ENCODE data around the gene PGLYRP2. TPM values are rescaled to one million over a fixed set of nuclear protein-coding genes. Genes with fewer than 3 reads are reported as not detected.

The PGLYRP2 gene
- total and polyA plus RNA-seq, 12 donors, result not detected

GRCh38 chr19:15453906-15454860 lies 25.1 kb downstream of the PGLYRP2 start:
- Histone ChIP-seq H3K27ac (no peak overlapping the region), H3K4me3 (no peak overlapping the region), H3K36me3 (replicated peaks in 1 of 2) (no peaks in the 10 kb centered on the region), H3K4me1 (replicated peaks in 1 of 2) (peaks cover 2 to 7% of the 10 kb centered on the region in 2 donors), H3K9me3 (replicated peaks in 1 of 3) (no peaks in the 10 kb centered on the region), H3K27me3 (peaks cover 21% of the 10 kb centered on the region)
- 70 to 84% (median 77%) methylated on average over 8 to 17 of the region's 17 CpGs for WGBS, 4 donors
- TF ChIP-seq POLR2A (IDR thresholded peaks at IDR 0.05) (no peak), CTCF (IDR thresholded peaks at IDR 0.05) (peak in 1 of 6 experiments; percentile 2)
- peak in 2 of 7 donors; percentile 18 to 48 for DNase-seq
- intact Hi-C loops (cut with DNase I), result loop anchor here (5.0 to 10.0 kb wide), 2 partner anchors 101 to 103 kb away; no protein-coding TSS in a partner anchor

- Histone ChIP-seq H3K4me3 (peak overlapping the region in 2 of 4 donors; percentile 38 to 61), H3K9me3 (replicated peaks in 1 of 3) (no peaks in the 10 kb centered on the region), H3K4me1 (replicated peaks in 1 of 2) (peaks cover 7 to 10% of the 10 kb centered on the region in 2 donors), H3K36me3 (replicated peaks in 1 of 2) (no peaks in the 10 kb centered on the region), H3K27me3 (peaks cover 21% of the 10 kb centered on the region), H3K27ac (peak overlapping the region in 4 of 5 donors; percentile 66 to 87 (median 86))
- DNase-seq, result peak; percentile 41 to 67 (median 57)
- intact Hi-C loops (cut with DNase I), result loop anchor here (5.0 to 10.0 kb wide), 2 partner anchors 102 to 104 kb away; no protein-coding TSS in a partner anchor
- TF ChIP-seq CTCF (IDR thresholded peaks at IDR 0.05), result peak in 5 of 6 experiments; percentile 21 to 50 (median 41)
- TF ChIP-seq POLR2A (IDR thresholded peaks at IDR 0.05), result no peak
- 3 to 24% (median 19%) methylated on average over 17 to 44 of the region's 44 CpGs for WGBS, 4 donors
These were observed 26.2 kb downstream of the PGLYRP2 start for GRCh38 chr19:15453091-15453578.

- TF ChIP-seq POLR2A (IDR thresholded peaks at IDR 0.05) (peak; percentile 80 to 94), CTCF (IDR thresholded peaks at IDR 0.05) (no peak)
These were observed 26.9 kb downstream of the PGLYRP2 start for GRCh38 chr19:15452111-15453047.

More at GRCh38 chr19:15452111-15453047, 26.9 kb downstream of the PGLYRP2 start:
- WGBS, 4 donors, result 23 to 33% (median 27%) methylated on average over 12 to 37 of the region's 37 CpGs
- no peaks in the 10 kb centered on the region for H3K9me3 ChIP-seq (replicated peaks in 1 of 3)
- H3K36me3 ChIP-seq (replicated peaks in 1 of 2), result no peaks in the 10 kb centered on the region
- H3K4me1 ChIP-seq (replicated peaks in 1 of 2), result peaks cover 7 to 10% of the 10 kb centered on the region in 2 donors
- H3K27ac ChIP-seq, result peak overlapping the region in 4 of 5 donors; percentile 66 to 87 (median 86)
- peak overlapping the region in 2 of 4 donors; percentile 38 to 61 for H3K4me3 ChIP-seq
- peaks cover 17% of the 10 kb centered on the region for H3K27me3 ChIP-seq
- intact Hi-C loops (cut with DNase I), result loop anchor here (5.0 to 10.0 kb wide), 2 partner anchors 102 to 105 kb away; no protein-coding TSS in a partner anchor
- peak; percentile 93 to 97 (median 96) for DNase-seq

Measured in adrenal gland (tissue), 12 donors.